ENCODE measurements around the gene ANTXR2.
"Not testable (repeated sequence)": the region's sequence is repeated elsewhere in the genome, so short reads cannot be mapped to it uniquely, and the experiment has no call there.

The ANTXR2 gene

GRCh38 chr4:79904331-79904730, 168.7 kb downstream of the ANTXR2 start:
- DNase-seq, result no peak

GRCh38 chr4:79900182-79900581, 172.8 kb downstream of the ANTXR2 start:
- DNase-seq, result no peak

GRCh38 chr4:79899481-79899880, 173.5 kb downstream of the ANTXR2 start:
- DNase-seq, result no peak

GRCh38 chr4:79898055-79898454, 175.0 kb downstream of the ANTXR2 start:
- no peak for DNase-seq

GRCh38 chr4:79897174-79897573, 175.9 kb downstream of the ANTXR2 start:
- no peak for DNase-seq

GRCh38 chr4:79893456-79893855, 179.6 kb downstream of the ANTXR2 start:
- DNase-seq, result no peak

GRCh38 chr4:79889026-79889425, 184.0 kb downstream of the ANTXR2 start:
- not testable (repeated sequence) for DNase-seq

GRCh38 chr4:79886557-79886956, 186.5 kb downstream of the ANTXR2 start:
- no peak for DNase-seq

GRCh38 chr4:79886021-79886420, 187.0 kb downstream of the ANTXR2 start:
- no peak for DNase-seq

- DNase-seq, result no peak
Measured at GRCh38 chr4:79883290-79883689, 189.7 kb downstream of the ANTXR2 start.

- no peak for DNase-seq
Measured at GRCh38 chr4:79882806-79883205, 190.2 kb downstream of the ANTXR2 start.

GRCh38 chr4:79881407-79881806, 191.6 kb downstream of the ANTXR2 start:
- no peak for DNase-seq

GRCh38 chr4:79877511-79877910, 195.5 kb downstream of the ANTXR2 start:
- no peak for DNase-seq

GRCh38 chr4:79875344-79875899, 197.6 kb downstream of the ANTXR2 start:
- DNase-seq, result no peak

GRCh38 chr4:79874197-79874596, 198.8 kb downstream of the ANTXR2 start:
- no peak for DNase-seq

- peak; percentile 43 for DNase-seq
Measured at GRCh38 chr4:79872738-79873137, 200.3 kb downstream of the ANTXR2 start.

GRCh38 chr4:79871961-79872360, 201.1 kb downstream of the ANTXR2 start:
- DNase-seq, result no peak

- no peak for DNase-seq
Measured at GRCh38 chr4:79869597-79870237, 203.3 kb downstream of the ANTXR2 start.

GRCh38 chr4:79865201-79865597, 207.8 kb downstream of the ANTXR2 start:
- no peak for DNase-seq

- DNase-seq, result peak; percentile 35
Measured at GRCh38 chr4:79864500-79865200, 208.4 kb downstream of the ANTXR2 start.

GRCh38 chr4:79863333-79863732, 209.7 kb downstream of the ANTXR2 start:
- no peak for DNase-seq

GRCh38 chr4:79862821-79863220, 210.2 kb downstream of the ANTXR2 start:
- DNase-seq, result peak; percentile 42

GRCh38 chr4:79857811-79858210, 215.2 kb downstream of the ANTXR2 start:
- DNase-seq, result no peak

GRCh38 chr4:79856196-79856595, 216.8 kb downstream of the ANTXR2 start:
- DNase-seq, result no peak

All from NCI-H446 treated with DMSO at 0.1 percent for 48 hours (cell line).